Right forelimb (tissue), 1 donor: Measurements from ENCODE around the gene SNX25.
"Not testable (repeated sequence)": the region's sequence is repeated elsewhere in the genome, so short reads cannot be mapped to it uniquely, and the experiment has no call there.

Source experiments
- DNase-seq: peaks from one replicate; pipeline ENCODE4 v3.0.0-alpha.2; 2018

The SNX25 gene

DNA sequence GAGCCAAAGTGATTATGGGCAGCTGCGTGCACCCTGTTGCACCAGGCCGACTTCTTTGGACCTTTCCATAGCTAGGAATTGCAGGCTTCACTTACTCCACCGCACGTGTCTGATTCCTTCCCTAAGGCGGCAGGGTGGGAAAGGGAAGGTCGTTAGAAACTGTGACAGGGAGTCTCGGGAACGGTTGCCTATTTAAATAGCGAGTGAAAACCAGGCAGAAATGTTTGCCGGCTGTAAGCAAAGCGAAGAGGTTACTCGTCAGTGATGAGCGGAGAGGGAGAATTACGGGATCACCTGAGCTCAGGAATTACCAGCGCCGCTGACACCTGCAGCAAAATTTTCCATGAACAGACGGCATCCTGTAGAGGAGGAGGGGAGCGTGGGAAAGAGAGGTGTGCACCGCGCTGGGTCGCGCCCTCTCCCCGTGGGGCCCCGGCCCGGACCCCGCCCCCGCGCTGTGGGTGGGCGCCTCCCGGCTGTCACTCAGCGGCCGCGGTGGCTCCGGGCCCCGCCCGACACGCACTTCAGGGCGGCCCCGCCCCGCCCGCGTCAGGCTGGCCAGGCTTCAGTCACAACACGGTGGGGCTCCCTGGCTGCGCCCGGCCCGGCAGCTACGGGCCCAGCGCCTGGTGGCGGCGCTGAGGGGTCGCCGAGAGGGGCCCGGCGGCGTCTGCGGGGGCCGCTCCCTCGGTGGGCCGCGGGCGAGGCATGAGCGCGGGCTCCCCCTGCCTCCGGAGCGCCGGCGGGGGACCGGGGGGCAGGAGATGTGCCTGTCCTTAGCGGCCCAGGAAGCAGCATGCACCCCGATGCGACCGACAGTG lies at the start of gene SNX25:
Gene SNX25 (plus strand): TSS at position 568 of the 821 bp plus-strand sequence. CDS start 229 bp downstream, at position 797.
- peak; percentile 90 for DNase-seq

- no peak for DNase-seq
Measured at GRCh38 chr4:185165605-185166063, 43.8 kb upstream of the SNX25 start.

DNA sequence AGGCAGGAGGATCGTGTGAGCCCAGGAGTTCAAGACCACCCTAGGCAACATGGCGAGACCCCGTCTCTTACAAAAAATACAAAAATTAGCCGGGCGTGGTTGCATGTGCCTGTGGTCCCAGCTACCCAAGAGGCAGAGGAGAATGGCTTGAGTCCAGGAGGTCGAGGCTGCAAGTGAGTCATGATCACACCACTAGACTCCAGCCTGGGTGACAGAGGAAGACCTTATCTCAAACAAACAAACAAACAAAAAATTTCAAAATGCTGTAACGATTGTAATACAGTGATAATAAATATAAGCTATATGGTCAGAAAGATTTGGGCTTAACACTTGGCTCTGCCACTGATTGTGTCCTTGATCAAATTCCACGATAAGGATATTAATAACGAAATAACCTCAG lies 42.2 kb upstream of the SNX25 start:
- DNase-seq, result no peak

DNA sequence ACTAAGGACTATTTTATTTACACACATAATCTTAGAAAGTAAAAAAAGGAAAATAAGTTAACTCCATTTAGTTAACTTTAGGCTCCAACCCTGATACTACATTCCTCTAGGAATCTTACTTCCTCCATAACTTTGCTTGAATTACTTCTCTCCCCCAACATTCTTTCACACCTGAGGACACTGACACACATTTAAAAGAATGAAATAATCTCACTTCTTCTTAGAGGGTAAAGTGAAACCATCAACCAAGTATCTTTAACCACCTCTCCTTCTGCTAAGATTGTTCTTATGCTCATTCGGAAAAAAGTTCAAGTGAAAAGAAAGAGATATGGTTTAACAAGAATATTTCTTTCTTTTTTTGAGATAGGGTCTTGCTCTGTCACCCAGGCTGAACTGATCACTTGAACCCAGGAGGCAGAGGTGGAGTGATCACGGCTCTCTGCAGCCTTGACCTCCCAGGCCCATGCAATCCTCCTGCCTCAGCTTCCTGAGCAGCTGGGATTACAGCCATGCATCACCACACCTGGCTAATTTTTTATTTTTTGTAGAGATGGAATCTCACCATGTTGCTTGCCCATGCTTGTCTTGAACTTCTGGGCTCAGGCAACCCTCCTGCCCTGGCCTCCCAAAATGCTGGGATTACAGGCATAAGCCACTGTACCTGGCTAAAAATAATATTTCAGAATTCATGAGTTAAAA lies 37.9 kb upstream of the SNX25 start:
- DNase-seq, result no peak

- no peak for DNase-seq
Measured at GRCh38 chr4:185179488-185179887, 29.9 kb upstream of the SNX25 start.

- DNase-seq, result no peak
Measured at GRCh38 chr4:185182239-185182638, 27.2 kb upstream of the SNX25 start.

DNA sequence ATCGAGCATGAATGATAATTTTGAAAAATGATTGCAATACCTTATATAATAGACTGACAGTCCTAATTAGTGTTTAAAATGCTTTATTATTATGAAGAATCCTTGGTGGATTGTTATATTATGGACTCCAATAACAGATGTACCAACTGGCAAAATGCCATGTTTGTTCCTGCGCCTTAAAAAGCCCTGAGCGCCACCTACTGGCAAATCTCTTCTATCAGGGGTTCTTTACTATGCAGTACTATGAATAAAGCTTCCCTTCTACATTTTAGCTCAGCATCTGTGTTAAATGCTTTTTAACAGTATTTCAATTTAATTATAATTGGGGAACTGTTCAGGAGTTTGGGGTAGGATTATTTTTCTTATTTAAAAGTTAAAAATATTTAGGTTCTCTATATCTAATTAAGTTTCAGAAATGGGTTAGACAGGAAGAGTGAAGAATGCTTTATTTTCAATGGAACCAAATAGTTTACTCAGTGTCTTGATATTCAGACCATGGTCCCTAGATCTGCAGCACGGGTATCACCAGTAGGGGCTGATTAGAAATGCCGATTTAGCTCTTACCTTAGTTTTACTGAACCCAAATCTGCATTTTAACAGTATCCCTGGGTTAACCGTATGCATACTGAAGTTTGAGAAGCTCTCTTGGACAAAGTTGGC lies 25.6 kb upstream of the SNX25 start:
- peak; percentile 79 for DNase-seq

DNA sequence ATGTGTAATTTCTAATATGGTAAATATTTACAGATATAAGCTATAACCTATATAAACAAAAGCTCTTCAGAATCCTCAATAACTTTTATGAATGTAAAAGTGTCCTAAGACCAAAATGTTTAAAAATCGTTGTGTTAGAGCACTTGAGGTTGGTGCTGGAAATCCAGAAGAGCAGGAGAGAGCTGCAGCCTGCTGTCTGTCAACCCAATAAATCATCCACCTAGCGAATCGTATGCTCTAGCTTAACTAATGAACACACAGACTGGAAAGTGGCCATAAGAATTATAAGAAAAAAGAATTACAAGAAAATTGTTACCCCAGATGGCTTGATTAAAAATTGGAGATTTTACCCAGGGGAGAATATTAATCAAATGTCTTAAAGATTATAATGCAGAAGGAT lies 22.6 kb upstream of the SNX25 start:
- no peak for DNase-seq

- no peak for DNase-seq
Measured at GRCh38 chr4:185189606-185190305, 19.6 kb upstream of the SNX25 start.

GRCh38 chr4:185190306-185190856 lies 19.0 kb upstream of the SNX25 start:
- DNase-seq, result no peak

GRCh38 chr4:185192059-185192458 lies 17.3 kb upstream of the SNX25 start:
- no peak for DNase-seq

- DNase-seq, result no peak
Measured at GRCh38 chr4:185194924-185195888, 14.2 kb upstream of the SNX25 start.

GRCh38 chr4:185196437-185196836 lies 13.0 kb upstream of the SNX25 start:
- DNase-seq, result no peak

- not testable (repeated sequence) for DNase-seq
Measured at GRCh38 chr4:185198189-185198588, 11.2 kb upstream of the SNX25 start.

DNA sequence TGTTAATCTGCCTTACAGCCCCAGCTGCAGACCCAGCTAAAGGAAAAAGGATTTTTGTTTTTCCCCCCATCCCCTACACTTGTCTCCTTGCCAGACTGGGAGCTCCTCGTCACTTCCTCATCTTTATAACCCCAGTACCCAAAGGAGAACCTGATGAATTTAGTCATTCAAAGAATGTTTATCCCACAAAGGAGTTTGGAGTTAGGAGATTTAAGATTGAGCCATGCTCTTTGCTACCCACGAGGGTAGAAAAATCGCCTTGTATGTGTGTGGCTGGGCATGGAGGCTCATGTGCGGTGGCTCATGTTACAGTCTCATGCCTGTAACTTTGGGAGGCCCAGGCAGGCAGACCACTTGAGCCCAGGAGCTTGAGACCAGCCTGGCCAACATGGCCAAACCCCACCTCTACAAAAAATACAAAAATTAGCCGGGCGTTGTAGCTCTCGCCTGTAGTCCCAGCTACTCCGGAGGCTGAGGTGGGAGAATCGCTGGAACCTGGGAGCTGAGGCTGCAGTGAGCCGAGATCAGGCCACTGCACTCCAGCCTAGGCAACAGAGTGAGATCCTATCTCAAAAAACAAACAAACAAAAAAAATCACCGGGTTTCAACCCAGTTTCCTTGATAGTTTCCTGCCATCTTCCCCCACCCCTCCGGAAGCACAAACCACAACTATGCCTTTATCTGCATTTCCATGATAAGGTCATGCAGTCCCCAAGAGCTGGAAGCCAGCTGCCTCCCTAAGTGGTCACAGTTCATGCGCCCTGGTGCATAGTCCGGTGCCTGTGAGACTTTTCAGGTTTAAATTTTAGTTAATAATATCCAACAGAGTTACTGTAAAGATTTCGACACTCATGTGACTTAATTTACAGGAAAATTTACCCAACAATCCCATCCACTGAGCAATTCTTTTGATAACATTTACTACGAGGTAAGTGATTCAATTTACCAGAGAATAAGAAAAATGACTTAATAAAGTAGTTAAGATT lies 7.1 kb upstream of the SNX25 start:
- DNase-seq, result no peak

DNA sequence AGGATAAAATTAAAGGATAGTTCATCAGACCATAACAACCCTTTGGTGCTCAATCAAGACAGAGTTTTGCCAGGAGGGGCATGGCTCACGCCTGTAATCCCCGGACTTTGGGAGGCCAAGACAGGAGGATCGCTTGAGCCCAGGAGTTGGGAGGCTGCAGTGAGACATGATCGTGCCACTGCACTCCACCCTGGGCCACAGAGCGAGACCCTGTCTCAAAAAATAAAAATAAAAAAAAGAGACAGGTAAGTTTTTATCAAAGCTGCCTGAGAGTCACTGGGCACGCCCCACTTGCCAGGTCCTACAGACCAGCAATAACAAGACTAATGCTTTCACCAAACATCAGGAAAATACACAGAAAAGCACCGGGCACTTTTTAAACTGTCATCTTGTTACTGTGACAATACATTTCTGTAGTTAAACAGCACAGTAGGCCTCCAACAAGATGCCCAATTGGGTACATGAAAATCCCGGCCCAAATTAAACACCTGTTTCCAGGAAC lies 6.4 kb upstream of the SNX25 start:
- no peak for DNase-seq

DNA sequence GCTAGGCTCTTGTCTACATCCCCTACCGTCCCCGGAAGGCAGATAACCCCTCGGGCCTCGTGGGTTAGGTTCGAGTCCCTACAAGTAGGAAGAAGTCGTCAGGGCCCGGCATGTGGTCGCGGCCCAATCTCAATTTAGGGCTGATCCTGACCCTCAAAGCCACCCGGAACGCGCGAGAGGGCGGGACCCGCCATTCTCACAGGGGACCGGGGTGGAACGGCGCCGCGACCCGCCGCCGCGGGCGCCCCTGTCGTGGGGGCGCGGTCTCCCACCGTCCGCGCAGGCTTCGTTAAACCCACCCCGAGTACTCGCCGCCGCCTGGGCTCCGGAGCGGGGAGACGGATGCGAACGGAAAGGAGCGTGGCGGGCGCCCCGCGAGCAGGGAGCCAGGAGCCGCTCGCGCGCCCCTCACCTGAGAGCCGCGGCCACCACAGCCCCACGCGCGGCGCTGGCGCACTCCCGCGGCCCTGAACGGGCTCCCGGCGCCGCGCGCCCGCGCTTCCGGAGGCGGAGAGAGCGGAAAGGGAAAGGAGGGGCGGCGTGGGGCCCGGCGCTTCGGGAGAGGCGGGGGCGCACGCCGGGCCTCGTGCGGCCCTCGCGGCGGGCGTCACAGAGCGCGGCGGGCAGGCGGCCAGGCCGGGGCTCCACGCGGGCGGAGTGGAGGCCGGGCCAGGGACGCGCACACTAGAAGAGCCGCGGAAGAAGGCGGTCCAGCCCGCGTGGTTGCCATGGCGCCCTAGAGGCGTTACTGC lies 5.7 kb upstream of the SNX25 start, which contains the start of gene CFAP97:
Gene CFAP97 (minus strand): TSS at position 515 of the 752 bp plus-strand sequence. CDS start 12,804 bp downstream, outside the sequence.
- DNase-seq, result peak; percentile 93

DNA sequence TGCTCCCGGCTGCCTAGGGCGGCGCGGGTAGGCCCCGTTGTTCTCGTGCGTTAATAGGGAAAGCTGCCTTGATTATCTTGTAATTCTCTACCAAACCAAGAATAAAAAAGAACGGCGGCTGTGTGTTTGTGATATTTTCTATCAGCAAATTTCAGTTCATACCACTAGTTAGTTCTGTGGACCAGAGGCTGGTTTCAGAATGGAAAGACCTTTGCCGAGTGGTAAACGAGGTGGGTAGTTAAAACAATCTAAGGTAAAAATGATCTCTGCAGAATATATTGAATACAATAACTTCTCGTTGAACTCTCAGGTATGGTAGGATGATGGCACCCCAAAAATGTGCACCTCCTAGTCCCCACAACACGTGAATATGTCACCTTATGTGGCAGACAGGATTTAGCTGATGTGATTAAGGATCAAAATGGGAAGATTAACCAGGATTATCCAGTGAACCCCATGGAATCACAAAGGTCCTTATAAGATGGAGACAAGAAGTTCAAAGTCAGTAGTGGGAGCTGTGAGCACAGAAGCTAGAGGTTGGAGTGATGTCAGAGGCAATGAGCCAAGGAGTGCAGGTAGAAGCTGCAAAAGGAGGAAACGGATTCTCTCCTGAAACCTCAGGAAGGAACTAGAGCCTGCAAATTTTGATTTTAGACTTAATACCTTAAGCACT lies 5.0 kb upstream of the SNX25 start:
- no peak for DNase-seq
